Amniotic stem cell (primary cell): ENCODE results near the gene NAAA.
"Not testable (repeated sequence)": the region's sequence is repeated elsewhere in the genome, so short reads cannot be mapped to it uniquely, and the experiment has no call there.

Experiments
- DNase-seq: peaks from one replicate; lab custom pipeline; 2025; lab: John Stamatoyannopoulos, UW

The NAAA gene

GRCh38 chr4:75940692-75941253 is at the start of gene NAAA:
Gene NAAA, minus strand, starts transcription at chr4:75941013. Its CDS starts 64 bp downstream, at chr4:75940949.
- DNase-seq = peak; percentile 36

- no peak for DNase-seq
Observed at GRCh38 chr4:75989846-75990528, 49.2 kb upstream of the NAAA start.

GRCh38 chr4:75985116-75985515 is 44.3 kb upstream of the NAAA start:
- peak; percentile 30 for DNase-seq

- DNase-seq = no peak
Observed at GRCh38 chr4:75980576-75980975, 39.8 kb upstream of the NAAA start.

- DNase-seq = no peak
Observed at GRCh38 chr4:75976177-75976576, 35.4 kb upstream of the NAAA start.

GRCh38 chr4:75973766-75974165 is 33.0 kb upstream of the NAAA start:
- no peak for DNase-seq

- no peak for DNase-seq
Observed at GRCh38 chr4:75968084-75968483, 27.3 kb upstream of the NAAA start.

- no peak for DNase-seq
Observed at GRCh38 chr4:75963558-75963957, 22.7 kb upstream of the NAAA start.

GRCh38 chr4:75962072-75962471 is 21.3 kb upstream of the NAAA start:
- not testable (repeated sequence) for DNase-seq

GRCh38 chr4:75958546-75958945 is 17.7 kb upstream of the NAAA start:
- DNase-seq = not testable (repeated sequence)

- DNase-seq = not testable (repeated sequence)
Observed at GRCh38 chr4:75954811-75955210, 14.0 kb upstream of the NAAA start.

GRCh38 chr4:75953509-75953908 is 12.7 kb upstream of the NAAA start:
- no peak for DNase-seq

GRCh38 chr4:75950213-75950815 is 9.5 kb upstream of the NAAA start:
- no peak for DNase-seq

- no peak for DNase-seq
Observed at GRCh38 chr4:75948822-75949444, 8.1 kb upstream of the NAAA start.

GRCh38 chr4:75939890-75940691 is 722 bp downstream of the NAAA start:
- DNase-seq = peak; percentile 10

GRCh38 chr4:75935628-75936027 is 5.2 kb downstream of the NAAA start:
- DNase-seq = no peak

GRCh38 chr4:75930152-75930551 is 10.7 kb downstream of the NAAA start:
- DNase-seq = no peak

GRCh38 chr4:75924916-75925315 is 15.9 kb downstream of the NAAA start:
- DNase-seq = not testable (repeated sequence)

- no peak for DNase-seq
Observed at GRCh38 chr4:75924309-75924827, 16.4 kb downstream of the NAAA start.

- no peak for DNase-seq
Observed at GRCh38 chr4:75922588-75922987, 18.2 kb downstream of the NAAA start.

GRCh38 chr4:75921910-75922309 is 18.9 kb downstream of the NAAA start:
- DNase-seq = no peak

GRCh38 chr4:75920327-75920726 is 20.5 kb downstream of the NAAA start:
- DNase-seq = no peak
